Astrocyte of the spinal cord (primary cell): ENCODE data around the gene ZNF883.
"Not testable (repeated sequence)": the region's sequence is repeated elsewhere in the genome, so short reads cannot be mapped to it uniquely, and the experiment has no call there.

Experiments
- DNase-seq: peaks from one replicate; pipeline ENCODE4 v3.0.0; 2011; ENCODE audit warnings: low read depth, low spot score
- H3K4me3 ChIP-seq: 2 replicates; pipeline ENCODE4 v1.5.1; 2011; ENCODE audit warnings: low read depth, mild to moderate bottlenecking, low read length, moderate library complexity
- CTCF ChIP-seq: IDR thresholded peaks from 2 replicates; pipeline ENCODE4 v1.5.1; 2012; ENCODE audit warnings: low read depth, mild to moderate bottlenecking, low read length, inconsistent platforms
- in situ Hi-C: cut with HindIII; loops from 2 replicates; pipeline ENCODE4 v1.10.0; 2017; ENCODE audit warnings: low sequenced_read_pairs

Gene ZNF883

GRCh38 chr9:113011911-113012381 is at the start of gene ZNF883:
Gene ZNF883 (minus strand): TSS chr9:113012192.
- in situ Hi-C loops, result no loop called here
- peak; percentile 71 for DNase-seq
- H3K4me3 ChIP-seq, result peak within 1 kb of the TSS; percentile 55
- TF ChIP-seq CTCF, result peak; percentile 30

GRCh38 chr9:113061072-113061850 is 49.3 kb upstream of the ZNF883 start:
- H3K4me3 ChIP-seq, in situ Hi-C loops, DNase-seq: not testable (repeated sequence)

GRCh38 chr9:113059581-113060284 is 47.7 kb upstream of the ZNF883 start:
- DNase-seq, H3K4me3 ChIP-seq, in situ Hi-C loops: not testable (repeated sequence)

- TF ChIP-seq CTCF, result no peak
- H3K4me3 ChIP-seq, result peak overlapping the region; percentile 84
- DNase-seq, result no peak
- in situ Hi-C loops, result no loop called here
These were observed 45.2 kb upstream of the ZNF883 start for GRCh38 chr9:113057193-113057592.

GRCh38 chr9:113056191-113057106 is 44.5 kb upstream of the ZNF883 start, which contains the start of gene ZFP37:
Gene ZFP37 (minus strand): TSS chr9:113056724. CDS start chr9:113056688, 36 bp downstream.
- DNase-seq, result peak; percentile 96
- no peak for TF ChIP-seq CTCF
- peak within 1 kb of the TSS; percentile 84 for H3K4me3 ChIP-seq
- in situ Hi-C loops, result no loop called here

- no peak overlapping the region for H3K4me3 ChIP-seq
- in situ Hi-C loops, result no loop called here
- TF ChIP-seq CTCF, result no peak
- peak; percentile 17 for DNase-seq
These were observed 31.1 kb upstream of the ZNF883 start for GRCh38 chr9:113042884-113043657.
